HG03108 (cell line): Measurements from ENCODE around the gene ASB11.

Source experiments
- ATAC-seq: cut with Tn5 transposase; IDR thresholded peaks from one replicate; pipeline ENCODE4 v1.9.1; 2021; ENCODE audit warnings: moderate library complexity; ENCODE audit not compliant: unreplicated experiment

ASB11 gene

DNA sequence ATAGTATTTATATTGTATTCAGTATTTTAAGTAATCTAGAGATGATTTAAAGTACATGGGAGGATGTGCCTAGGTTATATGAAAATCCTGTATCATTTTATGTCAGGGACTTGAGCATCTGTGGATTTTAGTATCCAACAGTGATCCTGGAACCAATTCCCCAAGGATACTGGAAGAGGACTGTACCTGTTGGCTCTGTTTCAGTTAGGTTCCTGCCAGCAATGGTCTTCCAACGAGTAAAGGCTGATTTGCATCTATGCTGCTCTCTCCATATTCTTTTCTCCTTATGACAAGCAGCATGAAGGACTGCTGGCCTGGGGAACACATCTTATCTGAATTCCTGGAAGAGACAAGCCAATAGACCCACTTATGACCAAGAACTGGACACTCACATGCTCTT lies 80.4 kb downstream of the ASB11 start:
- no peak for ATAC-seq

DNA sequence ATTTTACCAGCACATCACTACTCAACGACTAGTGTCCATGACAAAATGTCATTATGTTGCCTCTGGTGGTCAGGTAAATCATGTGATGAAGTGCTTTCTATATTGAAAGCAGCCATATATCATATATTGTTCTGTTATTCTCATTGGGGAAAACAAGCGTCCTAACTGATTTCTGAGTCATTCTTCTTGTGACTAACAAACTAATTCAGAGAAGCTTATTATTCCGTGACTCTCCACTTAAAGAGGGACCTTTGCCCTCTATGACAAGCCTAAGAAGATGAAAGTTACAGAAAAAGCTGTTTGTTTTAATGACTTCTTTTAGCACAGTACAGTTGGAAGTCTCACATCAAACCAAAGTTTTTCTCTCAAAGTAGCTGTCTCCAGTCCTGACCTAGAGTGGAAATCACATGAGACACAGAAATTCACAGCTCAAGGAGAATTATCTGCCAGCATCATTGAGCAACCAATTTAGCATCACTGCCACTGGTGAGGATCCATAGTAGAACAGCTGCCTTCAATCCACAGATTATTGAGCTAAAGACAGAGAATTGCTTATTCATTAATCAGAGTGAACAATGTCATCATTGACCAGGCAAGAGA lies 81.9 kb downstream of the ASB11 start:
- ATAC-seq = no peak
